GM19351 (cell line): ENCODE results near the gene PPHLN1.

Experiments
- ATAC-seq: cut with Tn5 transposase; IDR thresholded peaks from one replicate; pipeline ENCODE4 v1.9.1; 2021; ENCODE audit warnings: mild to moderate bottlenecking, moderate library complexity; ENCODE audit not compliant: unreplicated experiment

Gene PPHLN1

DNA sequence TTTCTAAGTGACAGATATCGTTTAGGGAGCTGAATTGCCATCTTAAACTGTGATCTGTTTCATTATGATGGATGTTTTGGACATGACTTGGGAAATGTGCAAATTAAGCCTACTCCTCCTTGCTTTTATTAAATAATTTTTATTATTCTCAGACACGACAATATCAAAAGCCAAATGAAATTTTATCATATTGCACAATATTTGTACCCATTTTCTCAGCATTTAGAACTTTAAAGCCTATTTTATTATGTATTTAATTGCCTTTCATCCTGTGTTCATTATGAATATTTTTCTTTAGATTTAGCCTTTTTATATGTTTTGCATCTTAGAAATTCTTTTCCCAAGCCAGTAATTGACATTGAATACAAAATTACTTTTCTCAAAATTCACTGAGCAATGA, 102.9 kb downstream of the PPHLN1 start:
- ATAC-seq = no peak

DNA sequence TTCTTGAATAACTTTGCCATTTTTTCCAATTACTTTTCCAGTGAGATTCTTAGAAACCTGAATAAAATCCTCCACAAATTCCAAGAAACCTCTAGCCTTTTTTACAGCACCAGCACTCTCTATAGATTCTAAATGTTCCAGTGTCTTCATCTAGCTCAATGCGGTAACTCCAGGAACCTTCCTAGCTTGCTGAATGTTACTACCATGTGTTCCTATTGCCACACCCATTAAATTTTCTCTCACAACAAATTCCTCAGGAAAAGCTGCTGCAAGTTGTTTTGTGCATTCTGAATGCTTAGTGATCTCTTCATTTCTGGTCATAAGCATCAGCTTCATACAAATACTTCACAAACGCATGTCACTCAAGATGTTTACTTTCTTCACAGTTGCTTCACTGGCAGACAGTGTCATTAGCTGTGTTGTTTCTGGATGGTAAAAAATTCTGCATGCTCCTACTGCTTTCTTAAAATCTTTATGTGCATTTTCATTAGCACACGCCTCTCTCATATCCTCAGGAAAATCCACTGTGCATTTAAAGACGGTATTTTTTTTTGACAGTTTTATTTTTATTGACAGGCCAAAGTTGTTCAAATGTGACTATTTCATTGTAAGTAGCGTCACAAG, 106.7 kb downstream of the PPHLN1 start:
- no peak for ATAC-seq

- no peak for ATAC-seq
Observed at GRCh38 chr12:42440608-42441007, 114.6 kb downstream of the PPHLN1 start.

- no peak for ATAC-seq
Observed at GRCh38 chr12:42442311-42442759, 116.4 kb downstream of the PPHLN1 start.

GRCh38 chr12:42442888-42443287, 116.9 kb downstream of the PPHLN1 start:
- ATAC-seq = no peak

- ATAC-seq = no peak
Observed at GRCh38 chr12:42444192-42444943, 118.4 kb downstream of the PPHLN1 start.

- ATAC-seq = no peak
Observed at GRCh38 chr12:42445891-42446290, 119.9 kb downstream of the PPHLN1 start.

DNA sequence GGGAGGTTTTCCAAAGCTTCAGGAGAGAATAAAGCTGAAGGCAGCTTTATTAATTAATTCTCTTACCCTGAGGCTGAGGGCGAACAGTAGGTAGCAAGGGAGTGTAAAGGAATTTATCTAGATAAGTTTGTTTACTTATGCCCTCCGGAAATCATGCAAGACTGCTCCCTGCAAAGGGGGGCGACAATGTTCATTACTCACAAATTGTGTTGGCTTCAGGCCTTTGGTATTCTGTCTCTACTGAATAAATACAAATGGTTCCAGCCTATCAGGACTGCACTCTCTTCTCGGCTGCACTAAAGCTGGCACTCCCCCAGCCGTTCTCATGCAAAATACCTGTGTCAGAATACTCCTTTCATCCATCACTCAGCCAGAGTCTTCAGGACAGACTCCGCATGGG, 120.8 kb downstream of the PPHLN1 start:
- no peak for ATAC-seq

DNA sequence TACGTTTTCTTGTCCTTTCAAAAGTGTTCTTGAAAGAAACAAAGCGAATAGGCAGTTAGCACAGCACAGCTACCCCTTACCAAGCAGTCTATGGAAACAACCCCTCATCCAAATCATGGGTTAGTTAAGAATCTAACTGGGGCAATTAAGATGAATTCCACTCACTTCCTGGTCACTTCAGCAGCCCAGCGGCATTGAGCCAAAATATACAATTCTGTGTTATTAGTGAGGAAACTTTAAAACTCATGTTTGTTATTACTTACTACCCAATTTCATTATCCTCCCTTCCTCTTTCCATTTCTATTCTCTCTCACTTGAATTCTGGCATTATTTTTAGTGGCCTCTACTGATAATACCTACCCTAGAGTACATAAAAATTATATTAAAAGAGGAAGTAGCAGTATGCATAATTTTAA, 121.4 kb downstream of the PPHLN1 start:
- ATAC-seq = no peak

DNA sequence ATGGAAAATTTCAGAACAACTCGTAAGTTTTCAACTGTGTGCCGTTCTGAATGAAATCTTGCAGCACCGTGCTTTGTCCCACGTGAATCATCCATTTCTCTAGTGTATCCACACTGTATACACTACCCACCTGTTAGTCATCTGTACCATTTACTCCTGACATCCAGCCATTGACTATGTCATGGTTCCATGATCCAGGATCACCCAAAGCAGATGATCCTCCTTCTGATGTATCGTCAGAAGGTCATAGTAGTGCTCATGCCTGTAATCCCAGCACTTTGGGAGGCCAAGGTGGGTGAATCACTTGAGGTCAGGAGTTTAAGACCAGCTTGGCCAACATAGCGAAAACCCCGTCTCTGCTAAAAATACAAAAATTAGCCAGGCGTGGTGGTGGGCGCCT, 122.9 kb downstream of the PPHLN1 start:
- no peak for ATAC-seq

DNA sequence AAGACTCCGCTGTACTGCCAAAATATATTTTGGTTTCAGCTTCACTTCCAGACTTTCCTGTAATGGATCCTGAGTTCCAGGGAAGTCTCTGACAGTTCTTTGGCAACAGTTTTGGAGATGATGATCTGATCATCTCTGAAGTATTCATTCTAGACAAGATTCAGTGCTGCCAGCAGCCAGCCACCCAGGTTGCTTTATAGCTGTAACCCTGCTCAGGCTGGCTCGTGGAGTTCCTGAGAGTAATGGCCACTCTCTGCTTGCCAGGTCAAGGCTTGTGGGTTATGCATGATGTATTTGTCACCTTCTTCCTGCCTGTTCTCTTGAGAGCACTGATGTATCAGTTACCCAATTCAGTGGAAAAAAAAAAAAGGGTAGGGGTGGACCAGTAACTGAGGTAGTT, 124.3 kb downstream of the PPHLN1 start:
- ATAC-seq = no peak

- ATAC-seq = no peak
Observed at GRCh38 chr12:42458575-42458974, 132.6 kb downstream of the PPHLN1 start.

- no peak for ATAC-seq
Observed at GRCh38 chr12:42459336-42459847, 133.4 kb downstream of the PPHLN1 start.

GRCh38 chr12:42462486-42462885, 136.5 kb downstream of the PPHLN1 start:
- no peak for ATAC-seq

DNA sequence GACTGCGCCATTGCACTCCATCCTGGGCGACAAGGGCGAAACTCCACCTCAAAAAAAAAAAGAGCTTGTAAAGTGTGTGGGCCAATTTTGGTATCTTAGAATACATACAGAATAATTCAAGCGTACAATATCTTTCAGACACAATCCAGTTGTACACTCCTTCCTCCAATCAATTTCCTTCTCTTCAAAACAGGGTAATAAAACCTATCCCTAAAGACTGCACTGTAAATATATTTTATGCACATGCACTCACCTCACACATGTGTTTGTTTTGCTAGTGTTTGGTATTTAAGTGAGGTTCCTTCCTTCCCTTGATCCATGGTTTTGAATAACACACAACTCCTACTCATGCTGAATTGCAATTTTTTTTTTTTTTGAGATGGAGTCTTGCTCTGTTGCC, 137.7 kb downstream of the PPHLN1 start:
- ATAC-seq = no peak

- no peak for ATAC-seq
Observed at GRCh38 chr12:42468341-42468821, 142.4 kb downstream of the PPHLN1 start.

GRCh38 chr12:42468921-42469320, 143.0 kb downstream of the PPHLN1 start:
- ATAC-seq = peak; percentile 5

- ATAC-seq = peak; percentile 96
Observed at GRCh38 chr12:42469355-42470175, 143.6 kb downstream of the PPHLN1 start.

GRCh38 chr12:42472376-42472775, 146.4 kb downstream of the PPHLN1 start:
- no peak for ATAC-seq

GRCh38 chr12:42473130-42473529, 147.2 kb downstream of the PPHLN1 start:
- no peak for ATAC-seq

DNA sequence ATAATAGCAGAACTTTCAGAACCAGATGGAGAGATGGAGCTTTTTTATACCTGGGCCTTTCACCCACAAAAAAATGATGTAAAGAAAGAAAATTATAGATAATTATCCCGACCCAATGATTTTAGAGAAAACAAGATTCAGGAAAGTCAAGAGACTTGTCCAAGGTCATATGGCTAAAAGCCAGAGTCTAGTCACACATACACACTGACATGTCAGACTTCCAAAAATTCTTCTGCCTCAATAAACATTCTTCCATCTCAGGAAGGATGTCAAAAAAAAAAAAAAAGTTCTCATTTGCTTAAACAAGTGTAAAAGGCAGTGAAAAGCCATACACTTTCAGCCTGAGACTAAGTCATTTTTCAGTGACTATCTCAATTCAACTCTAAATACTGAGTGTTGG, 147.6 kb downstream of the PPHLN1 start:
- no peak for ATAC-seq
